Placental epithelial cell (primary cell): ENCODE measurements around the gene SPANXC. TPM values are rescaled to one million over a fixed set of nuclear protein-coding genes. Genes with fewer than 3 reads are reported as not detected.

Experiments used
- total RNA-seq: library from RNA; depleted of rRNA; stranded (reverse); fragments of >200 nt; gene quantifications from 2 replicates; pipeline ENCODE4 v1.2.3, GENCODE V29; 2012

The SPANXC gene
- not detected in 2 replicates for total RNA-seq

DNA sequence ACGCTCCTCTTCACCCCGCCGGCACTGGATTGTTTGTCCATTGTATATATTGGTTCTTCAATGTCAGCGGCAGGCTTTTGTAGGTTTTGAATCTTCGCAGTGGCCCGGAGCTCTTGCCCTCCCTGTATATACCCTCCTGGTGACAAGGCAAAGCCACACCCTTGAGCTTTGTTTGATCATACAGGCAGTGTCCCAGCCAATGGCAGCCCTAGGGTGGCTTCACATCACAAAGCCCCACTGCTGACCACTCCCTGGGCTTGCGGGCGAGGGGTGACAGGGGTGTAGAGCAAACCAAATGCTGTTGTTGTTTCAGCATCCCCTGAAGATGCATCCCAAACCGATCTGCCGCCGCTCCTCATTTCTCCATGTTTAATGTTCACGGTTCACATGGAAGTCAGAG, at the start of gene SPANXC:
TSS of gene SPANXC (minus strand) at position 101 of the 400 bp plus-strand sequence. CDS start at position 41, 60 bp downstream.

Other genes with a start within 250 kb of the SPANXC start
- not detected in 2 replicates for gene SPANXB1, start 239.9 kb downstream of the SPANXC start, total RNA-seq
- gene LDOC1, start 65.4 kb downstream of the SPANXC start, total RNA-seq = 14.5 and 14.9 TPM in 2 replicates